HEK293 (cell line): Measurements from ENCODE around the gene HPCAL1.

ENCODE experiments used
- SP2 ChIP-seq: fragments of 450-650 bp; formaldehyde crosslinking; IDR thresholded peaks from 2 replicates; pipeline ENCODE4 v1.5.1; 2016; ENCODE audit warnings: missing biosample characterization, missing genetic modification characterization
- ZNF112 ChIP-seq: fragments of 450-650 bp; formaldehyde crosslinking; IDR thresholded peaks from 2 replicates; pipeline ENCODE4 v1.5.0; 2017; ENCODE audit warnings: missing biosample characterization, missing genetic modification characterization
- ZNF169 ChIP-seq: fragments of 450-650 bp; formaldehyde crosslinking; IDR thresholded peaks from 2 replicates; pipeline ENCODE4 v1.5.1; 2016; ENCODE audit warnings: missing biosample characterization, missing genetic modification characterization
- ZNF23 ChIP-seq: fragments of 450-650 bp; formaldehyde crosslinking; IDR thresholded peaks from 2 replicates; pipeline ENCODE4 v1.5.1; 2016; ENCODE audit warnings: missing biosample characterization, missing genetic modification characterization, borderline replicate concordance
- ZNF274 ChIP-seq, 2 experiments: fragments of 200-500 bp in 1 of 2; fragments of 450-650 bp in 1 of 2; sonication (Bioruptor generic) in 1 of 2; formaldehyde crosslinking in 1 of 2; IDR thresholded peaks; 2 replicates each; pipeline versions ENCODE4 v1.5.1 to v1.6.1; 2014 to 2016; ENCODE audit warnings: borderline replicate concordance in 1 of 2, inconsistent platforms in 1 of 2, low read length in 1 of 2, missing biosample characterization in 1 of 2, missing genetic modification characterization in 1 of 2
- ZNF302 ChIP-seq: fragments of 450-650 bp; formaldehyde crosslinking; IDR thresholded peaks from 2 replicates; pipeline ENCODE4 v1.5.1; 2016; ENCODE audit warnings: missing biosample characterization, missing genetic modification characterization, low read depth
- ZNF335 ChIP-seq: fragments of 450-650 bp; formaldehyde crosslinking; conservative IDR thresholded peaks from 2 replicates; pipeline ENCODE4 v1.5.1; 2016; ENCODE audit warnings: missing biosample characterization, missing genetic modification characterization
- ZNF544 ChIP-seq: fragments of 450-650 bp; formaldehyde crosslinking; IDR thresholded peaks from 2 replicates; pipeline ENCODE4 v1.5.0; 2017; ENCODE audit warnings: missing biosample characterization, missing genetic modification characterization
- ZNF624 ChIP-seq: fragments of 450-650 bp; formaldehyde crosslinking; IDR thresholded peaks from 2 replicates; pipeline ENCODE4 v1.5.1; 2017; ENCODE audit warnings: missing biosample characterization, missing genetic modification characterization
- TF ChIP-seq, protein P1 (sequence below): sonication (generic); formaldehyde crosslinking; IDR thresholded peaks from 2 replicates; pipeline ENCODE4 v1.8.1; 2022; ENCODE audit warnings: mild to moderate bottlenecking, moderate library complexity, missing genetic modification reagents
- TF ChIP-seq, protein P2 (sequence below): fragments of 450-650 bp; formaldehyde crosslinking; IDR thresholded peaks from 2 replicates; pipeline ENCODE4 v1.5.1; 2016; ENCODE audit warnings: missing biosample characterization, missing genetic modification characterization

DNA sequence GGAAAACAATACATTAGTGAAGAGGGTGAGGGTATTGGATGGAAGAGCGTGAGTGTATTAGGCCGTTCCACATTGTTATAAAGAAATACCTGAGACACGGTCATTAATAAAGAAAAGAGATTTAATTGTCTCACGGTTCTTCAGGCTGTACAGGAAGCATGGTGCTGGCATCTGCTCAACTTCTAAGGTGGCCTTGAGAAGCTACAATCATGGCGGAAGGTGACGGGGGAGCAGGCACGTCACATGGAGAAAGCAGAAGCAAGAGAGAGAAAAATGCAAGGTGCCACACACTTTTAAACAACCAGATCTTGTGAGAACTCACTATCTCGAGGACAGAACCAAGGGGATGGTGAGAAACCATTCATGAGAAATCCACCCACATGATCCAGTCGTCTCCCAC, 18.2 kb downstream of the HPCAL1 start:
- TF ChIP-seq ZNF544 (tag by site-specific recombination) (no peak), ZNF302 (tag by site-specific recombination) (no peak), ZNF112 (tag by site-specific recombination) (no peak), SP2 (no peak), ZNF274 (IDR thresholded peaks at IDR 0.05; ENCODE audit: low read length) (no peak), ZNF274 (tag by site-specific recombination; IDR thresholded peaks at IDR 0.05; ENCODE audit: borderline replicate concordance) (no peak), ZNF624 (tag by site-specific recombination) (no peak), ZNF169 (tag by site-specific recombination) (no peak), ZNF335 (tag by site-specific recombination) (no peak), ZNF23 (tag by site-specific recombination) (no peak)
- TF ChIP-seq, protein P1, sequence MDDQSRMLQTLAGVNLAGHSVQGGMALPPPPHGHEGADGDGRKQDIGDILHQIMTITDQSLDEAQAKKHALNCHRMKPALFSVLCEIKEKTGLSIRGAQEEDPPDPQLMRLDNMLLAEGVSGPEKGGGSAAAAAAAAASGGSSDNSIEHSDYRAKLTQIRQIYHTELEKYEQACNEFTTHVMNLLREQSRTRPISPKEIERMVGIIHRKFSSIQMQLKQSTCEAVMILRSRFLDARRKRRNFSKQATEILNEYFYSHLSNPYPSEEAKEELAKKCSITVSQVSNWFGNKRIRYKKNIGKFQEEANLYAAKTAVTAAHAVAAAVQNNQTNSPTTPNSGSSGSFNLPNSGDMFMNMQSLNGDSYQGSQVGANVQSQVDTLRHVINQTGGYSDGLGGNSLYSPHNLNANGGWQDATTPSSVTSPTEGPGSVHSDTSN (CRISPR knock-in tag): no peak
- TF ChIP-seq, protein P2, sequence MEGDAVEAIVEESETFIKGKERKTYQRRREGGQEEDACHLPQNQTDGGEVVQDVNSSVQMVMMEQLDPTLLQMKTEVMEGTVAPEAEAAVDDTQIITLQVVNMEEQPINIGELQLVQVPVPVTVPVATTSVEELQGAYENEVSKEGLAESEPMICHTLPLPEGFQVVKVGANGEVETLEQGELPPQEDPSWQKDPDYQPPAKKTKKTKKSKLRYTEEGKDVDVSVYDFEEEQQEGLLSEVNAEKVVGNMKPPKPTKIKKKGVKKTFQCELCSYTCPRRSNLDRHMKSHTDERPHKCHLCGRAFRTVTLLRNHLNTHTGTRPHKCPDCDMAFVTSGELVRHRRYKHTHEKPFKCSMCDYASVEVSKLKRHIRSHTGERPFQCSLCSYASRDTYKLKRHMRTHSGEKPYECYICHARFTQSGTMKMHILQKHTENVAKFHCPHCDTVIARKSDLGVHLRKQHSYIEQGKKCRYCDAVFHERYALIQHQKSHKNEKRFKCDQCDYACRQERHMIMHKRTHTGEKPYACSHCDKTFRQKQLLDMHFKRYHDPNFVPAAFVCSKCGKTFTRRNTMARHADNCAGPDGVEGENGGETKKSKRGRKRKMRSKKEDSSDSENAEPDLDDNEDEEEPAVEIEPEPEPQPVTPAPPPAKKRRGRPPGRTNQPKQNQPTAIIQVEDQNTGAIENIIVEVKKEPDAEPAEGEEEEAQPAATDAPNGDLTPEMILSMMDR (tag by site-specific recombination): no peak
